ENCODE results near the gene POTEM.
"Not testable (repeated sequence)": the region's sequence is repeated elsewhere in the genome, so short reads cannot be mapped to it uniquely, and the experiment has no call there.

The POTEM gene

DNA sequence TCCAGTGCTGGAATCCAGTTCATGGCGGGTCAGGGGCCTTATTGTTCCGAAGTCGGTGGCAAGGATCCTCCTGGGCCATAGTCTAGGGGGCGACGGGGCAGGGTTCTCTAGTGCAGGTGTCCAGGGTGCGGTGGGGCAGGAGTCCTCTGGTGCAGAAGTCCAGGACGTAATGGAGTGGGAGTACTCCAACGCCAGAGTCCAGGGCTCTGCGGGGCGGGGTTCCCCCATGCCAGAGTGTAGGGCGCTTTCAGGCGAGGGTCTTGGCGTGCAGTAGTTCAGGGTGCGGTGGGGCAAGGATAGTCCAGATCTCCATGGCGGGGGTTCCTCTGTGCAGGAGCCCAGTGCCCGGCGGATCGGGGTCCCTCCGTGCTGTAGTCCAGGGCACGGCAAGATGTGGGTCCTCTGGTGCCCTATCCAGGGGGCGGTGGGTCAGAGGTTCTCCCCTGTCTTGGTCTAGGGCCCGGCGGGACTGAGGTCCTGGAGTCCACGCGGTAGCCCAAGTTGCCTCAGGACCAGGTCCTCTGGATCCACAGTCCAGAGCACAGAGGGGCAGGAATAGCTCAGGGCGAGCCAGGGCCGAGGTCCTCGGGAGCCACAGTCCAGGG is 70.9 kb downstream of the POTEM start:
- DNase-seq (ENCODE audit: low read depth): not testable (repeated sequence)

DNA sequence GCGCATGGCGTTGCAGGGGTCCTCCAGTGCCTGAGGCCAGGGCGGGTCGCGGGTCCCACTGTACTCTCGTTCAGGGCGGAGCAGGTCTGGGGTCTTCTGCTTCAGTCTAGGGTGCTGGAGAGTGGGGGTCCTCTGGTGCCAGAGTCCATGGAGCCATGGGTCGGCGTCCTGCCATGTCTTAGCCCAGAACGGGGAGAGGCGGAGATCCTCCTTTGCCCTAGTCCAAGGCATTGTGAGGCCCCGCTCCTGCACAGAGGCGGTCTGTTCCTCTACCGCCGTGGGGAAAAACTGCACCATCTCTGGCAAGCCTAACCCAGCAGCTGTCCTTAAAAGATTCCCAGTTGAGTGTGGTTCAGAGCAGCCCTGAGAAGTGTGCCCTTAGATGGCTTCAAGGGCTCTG is 71.6 kb downstream of the POTEM start:
- not testable (repeated sequence) for DNase-seq (ENCODE audit: low read depth)

DNA sequence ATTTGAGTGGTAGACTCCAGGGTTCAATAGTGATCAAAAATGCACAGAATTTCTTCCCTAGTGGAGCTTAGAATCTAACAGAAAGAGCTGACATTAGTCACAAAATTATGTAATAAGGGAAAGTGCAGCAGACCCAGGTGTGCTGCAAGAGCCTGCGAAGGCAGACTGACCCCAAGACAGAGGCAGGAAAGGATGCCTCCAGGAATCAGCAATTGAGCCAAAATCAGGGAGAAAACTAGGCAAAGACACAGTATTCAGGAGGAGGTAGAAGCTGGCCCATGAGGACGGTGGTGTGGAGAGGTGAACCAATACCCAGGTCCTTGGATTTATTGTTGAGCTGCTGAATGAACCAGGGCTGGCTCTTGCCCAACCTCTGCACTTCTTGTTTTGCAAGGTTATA is 76.2 kb downstream of the POTEM start:
- not testable (repeated sequence) for DNase-seq (ENCODE audit: low read depth)
